ENCODE results near the gene DLG5. TPM values are rescaled to one million over a fixed set of nuclear protein-coding genes. Genes with fewer than 3 reads are reported as not detected.

The DLG5 gene
- polyA plus RNA-seq, 3 donors, result 0.14 to 0.77 TPM; not detected in 1

- intact Hi-C loops (cut with micrococcal nuclease), result no loop called here
- Histone ChIP-seq H3K9me3 (replicated peaks in 1 of 2; ENCODE audit: control insufficient read depth in 1 of 2, insufficient read depth in 1 of 2, low read length in 2 of 2) (no peaks in the 10 kb centered on the region), H3K4me3 (replicated peaks in 1 of 3; ENCODE audit: low read depth in 2 of 3, low read length in 3 of 3) (no peak overlapping the region), H3K4me1 (ENCODE audit: control insufficient read depth in 1 of 2, insufficient read depth in 2 of 2, low read length in 2 of 2) (peaks cover 7 to 10% of the 10 kb centered on the region in 2 donors), H3K79me2 (ENCODE audit: insufficient read depth, low read length) (no peaks in the 10 kb centered on the region), H3K9ac (ENCODE audit: insufficient read depth, low read length, poor library complexity, severe bottlenecking) (no peak overlapping the region), H4K20me1 (ENCODE audit: insufficient read depth, low read length) (no peaks in the 10 kb centered on the region), H3K27me3 (ENCODE audit: control insufficient read depth in 2 of 2, insufficient read depth in 2 of 2, low read length in 2 of 2) (no peaks in the 10 kb centered on the region), H3K27ac (ENCODE audit: low read depth in 1 of 2, low read length in 2 of 2) (no peak overlapping the region), H2AFZ (ENCODE audit: insufficient read depth, low read depth, low read length, poor library complexity, severe bottlenecking) (no peak overlapping the region), H3K4me2 (replicated peaks; ENCODE audit: extremely low read depth, low read length, poor library complexity, severe bottlenecking) (no peak overlapping the region), H3K36me3 (replicated peaks in 1 of 2; ENCODE audit: control insufficient read depth in 1 of 2, insufficient read depth in 2 of 2, low read length in 2 of 2) (no peaks in the 10 kb centered on the region)
- TF ChIP-seq CTCF (IDR thresholded peaks at IDR 0.05), result no peak
- H3K4me3 Mint-ChIP-seq, result no peak overlapping the region
- peaks cover 0 to 5% (median 2%) of the 10 kb centered on the region in 3 donors for H3K27me3 Mint-ChIP-seq (ENCODE audit: low read depth in 3 of 3)
- no peak overlapping the region for H3K27ac Mint-ChIP-seq
- peaks cover 11% of the 10 kb centered on the region for H3K4me1 Mint-ChIP-seq
- 59% methylated on average over 2 of the region's 2 CpGs for WGBS (ENCODE audit: insufficient coverage)
- DNase-seq, result no peak
- H3K36me3 Mint-ChIP-seq, result no peaks in the 10 kb centered on the region
- H3K9me3 Mint-ChIP-seq, result peaks cover 0 to 1% (median 0%) of the 10 kb centered on the region in 7 donors
Observed at GRCh38 chr10:77912576-77912975, 14.0 kb downstream of the DLG5 start.

- intact Hi-C loops (cut with micrococcal nuclease), result no loop called here
- DNase-seq, result no peak
- peaks cover 7 to 10% of the 10 kb centered on the region in 2 donors for H3K4me1 ChIP-seq (ENCODE audit: control insufficient read depth in 1 of 2, insufficient read depth in 2 of 2, low read length in 2 of 2)
- no peaks in the 10 kb centered on the region for H3K36me3 ChIP-seq (replicated peaks in 1 of 2; ENCODE audit: control insufficient read depth in 1 of 2, insufficient read depth in 2 of 2, low read length in 2 of 2)
- H3K36me3 Mint-ChIP-seq, result no peaks in the 10 kb centered on the region
- H3K4me1 Mint-ChIP-seq, result peaks cover 11% of the 10 kb centered on the region
- H3K9ac ChIP-seq (ENCODE audit: insufficient read depth, low read length, poor library complexity, severe bottlenecking), result no peak overlapping the region
- no peak overlapping the region for H3K27ac ChIP-seq (ENCODE audit: low read depth in 1 of 2, low read length in 2 of 2)
- no peak overlapping the region for H3K4me3 ChIP-seq (replicated peaks in 1 of 3; ENCODE audit: low read depth in 2 of 3, low read length in 3 of 3)
- no peak overlapping the region for H3K4me2 ChIP-seq (replicated peaks; ENCODE audit: extremely low read depth, low read length, poor library complexity, severe bottlenecking)
- H3K4me3 Mint-ChIP-seq, result no peak overlapping the region
- no peaks in the 10 kb centered on the region for H3K9me3 Mint-ChIP-seq
- H3K9me3 ChIP-seq (replicated peaks in 1 of 2; ENCODE audit: control insufficient read depth in 1 of 2, insufficient read depth in 1 of 2, low read length in 2 of 2), result no peaks in the 10 kb centered on the region
- no CpG with 5 or more reads among the region's 7 CpGs for WGBS (ENCODE audit: insufficient coverage)
- no peaks in the 10 kb centered on the region for H4K20me1 ChIP-seq (ENCODE audit: insufficient read depth, low read length)
- H3K27me3 ChIP-seq (ENCODE audit: control insufficient read depth in 2 of 2, insufficient read depth in 2 of 2, low read length in 2 of 2), result no peaks in the 10 kb centered on the region
- no peaks in the 10 kb centered on the region for H3K79me2 ChIP-seq (ENCODE audit: insufficient read depth, low read length)
- H3K27ac Mint-ChIP-seq, result no peak overlapping the region
- H2AFZ ChIP-seq (ENCODE audit: insufficient read depth, low read depth, low read length, poor library complexity, severe bottlenecking), result no peak overlapping the region
- H3K27me3 Mint-ChIP-seq (ENCODE audit: low read depth in 3 of 3), result peaks cover 0 to 5% (median 4%) of the 10 kb centered on the region in 3 donors
- no peak for TF ChIP-seq CTCF (IDR thresholded peaks at IDR 0.05)
Observed at GRCh38 chr10:77911535-77912123, 14.9 kb downstream of the DLG5 start.

Measured in CD14-positive monocyte (primary cell).